GM11168 (cell line): ENCODE measurements around the gene GABRR2.
"Not testable (repeated sequence)": the region's sequence is repeated elsewhere in the genome, so short reads cannot be mapped to it uniquely, and the experiment has no call there.

ENCODE experiments used
- in situ Hi-C: fragments of 300-500 bp; cut with MboI; formaldehyde crosslinking; loops from one replicate; pipeline ENCODE4 v1.12.0; 2022; ENCODE audit warnings: low sequenced_read_pairs; ENCODE audit not compliant: unreplicated experiment

The GABRR2 gene

DNA sequence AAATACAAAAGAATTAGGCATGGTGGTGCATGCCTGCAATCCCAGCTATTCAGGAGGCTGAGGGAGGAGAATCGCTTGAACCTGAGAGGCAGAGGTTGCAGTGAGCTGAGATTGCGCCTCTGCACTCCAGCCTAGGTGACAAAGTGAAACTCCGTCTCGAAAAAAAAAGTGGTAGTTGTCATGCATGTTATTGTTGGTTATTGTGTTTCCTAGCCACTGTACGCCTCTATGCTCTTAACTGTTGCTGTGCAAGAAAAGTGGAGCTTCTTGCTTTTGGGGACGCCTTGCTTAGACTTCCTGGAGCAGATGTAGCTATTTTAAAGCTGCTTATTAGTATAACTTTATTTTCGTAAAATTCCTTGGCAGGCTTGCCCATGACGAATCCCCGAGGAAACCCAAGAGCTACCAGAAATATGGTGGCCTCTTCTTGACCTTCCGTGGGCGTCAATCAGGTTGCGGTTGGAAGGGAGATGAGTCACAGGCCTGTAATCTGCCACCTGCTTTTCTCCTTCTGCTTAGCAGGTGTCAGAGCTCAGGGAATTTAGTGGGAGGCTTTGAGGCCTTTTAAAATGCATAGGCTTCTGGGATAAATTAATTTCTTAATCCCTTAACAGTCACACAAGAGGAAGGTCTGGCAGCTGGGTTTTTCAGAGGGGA lies 17.3 kb downstream of the GABRR2 start:
- in situ Hi-C loops = no loop called here

DNA sequence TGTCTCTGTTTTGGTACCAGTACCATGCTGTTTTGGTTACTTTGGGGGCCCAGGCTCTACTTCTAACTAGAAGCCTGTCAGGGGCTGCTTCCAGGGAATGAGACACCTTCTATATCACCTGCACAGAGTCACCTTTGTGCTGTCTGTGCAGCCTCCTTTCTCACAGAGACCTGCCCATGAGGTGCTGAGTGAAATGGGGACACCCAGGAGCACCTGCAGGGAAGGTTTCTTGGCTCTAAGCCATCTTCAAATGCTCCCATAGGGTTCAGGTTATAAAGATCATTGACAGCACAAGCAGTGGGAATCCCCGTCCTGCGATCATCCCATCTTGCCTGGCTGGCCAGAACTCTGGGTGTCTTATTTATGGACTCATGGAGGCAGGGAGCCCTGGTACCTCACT lies 19.1 kb downstream of the GABRR2 start:
- in situ Hi-C loops = no loop called here

DNA sequence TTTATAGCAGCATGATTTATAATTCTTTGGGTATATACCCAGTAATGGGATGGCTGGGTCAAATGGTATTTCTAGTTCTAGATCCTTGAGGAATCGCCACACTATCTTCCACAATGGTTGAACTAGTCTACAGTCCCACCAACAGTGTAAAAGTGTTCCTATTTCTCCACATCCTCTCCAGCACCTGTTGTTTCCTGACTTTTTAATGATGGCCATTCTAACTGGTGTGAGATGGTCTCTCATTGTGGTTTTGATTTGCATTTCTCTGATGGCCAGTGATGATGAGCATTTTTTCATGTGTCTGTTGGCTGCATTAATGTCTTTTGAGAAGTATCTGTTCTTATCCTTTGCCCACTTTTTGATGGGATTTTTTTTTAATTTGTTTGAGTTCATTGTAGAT lies 20.0 kb downstream of the GABRR2 start:
- in situ Hi-C loops = not testable (repeated sequence)

DNA sequence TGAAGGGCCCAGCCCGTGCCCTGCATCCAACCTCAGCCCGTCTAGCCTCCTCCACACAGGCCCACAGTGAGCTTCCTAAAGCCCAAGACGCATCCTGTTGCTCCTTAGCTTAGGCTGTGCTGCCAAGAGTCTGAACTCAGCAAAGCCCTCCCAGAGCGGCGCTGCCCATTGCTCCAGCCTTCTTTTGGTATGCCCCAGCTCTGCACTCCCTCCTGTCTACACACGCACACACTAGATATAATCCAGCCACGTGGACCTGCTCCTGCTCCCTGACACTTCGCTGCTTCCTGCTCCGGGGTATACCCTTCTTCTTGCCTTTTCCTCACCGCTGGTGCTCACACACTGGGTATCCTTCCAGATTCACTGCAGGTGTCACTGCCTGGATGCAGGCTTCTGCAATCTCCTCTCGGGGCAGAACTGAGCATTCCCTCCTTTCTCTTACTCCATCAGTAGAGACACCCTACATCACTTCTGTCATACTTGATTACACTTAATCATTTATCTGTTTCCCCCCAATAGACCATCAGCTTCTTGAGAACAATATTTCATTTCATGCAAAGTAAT lies 23.8 kb downstream of the GABRR2 start:
- in situ Hi-C loops = no loop called here

DNA sequence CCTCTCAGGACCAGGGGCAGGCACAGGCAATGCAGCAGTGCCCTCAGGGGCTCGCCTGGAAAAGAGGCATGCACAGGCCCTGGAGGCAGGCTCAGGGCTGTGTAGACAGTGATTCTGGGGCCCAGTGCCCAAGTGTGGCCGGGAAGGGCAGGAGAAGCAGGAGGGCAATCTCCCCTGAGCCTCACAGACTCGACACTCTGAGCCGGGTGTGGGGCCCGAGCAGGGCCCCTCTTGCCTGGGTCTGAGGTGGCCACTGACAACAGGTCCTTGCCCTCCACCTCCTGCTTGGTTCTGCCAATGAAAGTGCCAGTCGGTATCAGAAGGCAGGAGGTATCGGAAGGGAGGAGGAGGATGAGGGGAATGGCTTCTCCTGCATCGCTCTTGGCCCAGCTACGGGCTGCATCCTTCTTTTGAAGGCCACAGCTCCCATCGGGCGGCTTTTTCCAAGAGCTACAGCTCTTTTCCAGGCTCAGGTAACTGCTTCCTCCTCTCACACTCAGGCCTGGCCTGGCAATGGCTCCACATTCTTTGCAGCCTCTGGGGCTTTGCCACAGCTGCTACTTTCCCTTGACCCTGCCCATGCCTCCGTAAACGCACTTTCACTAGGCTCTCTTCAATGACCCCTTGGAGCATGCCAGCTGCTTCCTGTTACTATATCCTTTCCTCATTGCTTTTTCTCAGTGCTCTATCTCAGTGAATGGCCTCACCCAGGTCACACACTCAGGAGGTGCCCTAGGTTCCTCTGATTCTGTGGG lies 24.5 kb downstream of the GABRR2 start:
- in situ Hi-C loops = no loop called here

DNA sequence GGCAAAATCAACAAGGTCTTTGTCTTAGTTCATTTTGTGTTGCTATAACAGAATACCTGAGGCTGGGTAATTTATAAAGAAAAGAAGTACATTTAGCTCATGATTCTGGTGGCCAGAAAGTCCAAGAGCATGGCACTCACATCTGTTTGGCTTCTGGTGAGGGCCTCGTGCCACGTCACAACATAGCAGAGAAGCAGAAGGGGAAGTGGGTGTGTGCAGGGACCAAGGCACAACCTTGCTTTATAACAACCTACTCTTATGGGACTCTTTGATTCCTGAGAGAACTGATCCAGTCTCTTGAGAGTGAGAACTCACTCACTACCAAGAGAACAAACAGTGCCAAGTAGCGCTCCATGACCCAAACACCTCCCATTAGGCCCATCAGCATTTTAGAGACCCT lies 25.4 kb downstream of the GABRR2 start:
- in situ Hi-C loops = no loop called here

DNA sequence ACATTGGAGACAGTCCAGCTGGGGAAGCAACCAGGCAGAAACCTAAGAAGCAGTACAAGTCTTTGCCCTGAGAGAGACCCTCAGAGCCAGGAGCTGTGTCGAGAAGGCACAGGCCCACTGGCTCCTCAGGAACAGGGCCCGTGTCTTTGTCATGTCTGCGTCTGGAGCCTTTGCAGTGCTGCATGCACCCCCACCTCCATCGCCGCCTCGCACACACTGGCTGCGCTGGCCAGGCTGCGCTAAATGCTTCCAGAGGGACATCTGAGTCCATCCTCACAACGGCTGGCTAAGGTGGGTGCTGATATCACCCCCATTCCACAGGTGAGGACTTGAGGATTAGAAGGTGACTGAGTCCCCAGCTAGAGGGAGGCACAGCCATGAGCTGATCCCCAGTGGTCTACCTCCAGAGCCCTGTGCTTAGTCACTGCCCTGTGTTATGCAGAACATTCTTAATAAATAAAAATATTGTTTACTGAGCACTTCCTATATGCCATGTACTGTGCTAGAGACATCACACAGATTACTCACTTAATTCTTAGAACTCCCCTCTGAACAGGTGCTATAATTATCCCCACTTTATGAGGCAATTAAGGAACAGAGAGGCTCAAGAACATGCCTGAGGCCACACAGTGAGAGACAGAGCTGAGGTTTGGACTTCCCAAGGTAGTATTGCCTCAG lies 27.6 kb downstream of the GABRR2 start:
- in situ Hi-C loops = no loop called here

DNA sequence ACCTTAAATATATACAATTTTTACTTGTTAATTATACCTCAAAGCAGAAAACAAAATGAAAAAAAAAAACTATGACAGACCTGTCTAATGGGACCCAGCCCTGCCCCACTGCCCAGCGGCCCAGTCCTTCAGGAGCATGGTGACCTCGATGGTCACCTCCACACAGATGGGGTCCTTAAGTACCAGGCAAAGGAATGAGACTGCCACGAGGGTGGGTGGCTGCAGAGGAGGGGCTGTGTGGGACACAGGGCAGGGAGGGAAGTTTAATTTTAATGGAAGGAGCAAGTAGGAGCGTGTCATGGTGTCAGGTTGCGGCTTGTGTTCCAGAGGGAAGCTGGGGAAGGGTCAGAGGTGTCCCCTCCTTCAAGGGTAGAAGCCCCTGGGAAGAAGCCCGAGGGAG lies 28.6 kb downstream of the GABRR2 start:
- in situ Hi-C loops = no loop called here

DNA sequence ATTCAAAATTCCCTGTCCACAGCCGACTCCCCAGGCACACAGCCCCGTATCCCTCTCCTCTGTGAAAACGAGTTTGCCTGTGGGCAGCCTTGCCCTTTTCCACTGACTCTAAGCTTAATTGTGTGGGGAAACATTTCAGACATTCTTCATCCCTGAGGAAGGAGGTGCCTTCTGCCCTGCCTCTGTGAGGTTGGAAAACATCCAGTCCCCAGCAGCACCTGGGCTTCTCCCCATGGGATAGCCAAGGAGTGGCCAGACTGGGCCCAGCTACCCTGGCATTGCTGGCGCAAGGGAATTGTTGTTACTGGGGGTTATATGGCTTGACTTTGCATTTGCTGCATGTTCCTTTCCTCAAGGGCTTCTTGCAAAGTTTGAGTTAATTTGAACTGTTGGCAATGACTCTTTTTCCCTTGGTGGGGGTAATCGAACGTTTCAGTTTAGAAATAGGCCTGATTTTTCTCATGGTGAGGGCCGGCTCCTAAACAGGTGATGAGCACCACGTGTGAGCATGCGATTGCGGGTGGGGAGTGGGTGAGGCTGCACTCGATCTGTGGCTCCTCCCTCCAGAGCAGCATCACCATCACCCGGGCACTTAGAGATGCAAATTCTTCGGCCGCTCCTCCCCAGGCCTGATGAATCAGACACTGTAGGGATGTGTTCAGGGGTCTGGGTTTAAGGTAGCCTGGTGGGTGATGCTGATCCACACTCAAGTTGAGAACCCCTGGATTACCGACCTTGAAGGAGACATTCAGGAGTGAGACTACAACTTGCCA lies 29.9 kb downstream of the GABRR2 start:
- in situ Hi-C loops = no loop called here

DNA sequence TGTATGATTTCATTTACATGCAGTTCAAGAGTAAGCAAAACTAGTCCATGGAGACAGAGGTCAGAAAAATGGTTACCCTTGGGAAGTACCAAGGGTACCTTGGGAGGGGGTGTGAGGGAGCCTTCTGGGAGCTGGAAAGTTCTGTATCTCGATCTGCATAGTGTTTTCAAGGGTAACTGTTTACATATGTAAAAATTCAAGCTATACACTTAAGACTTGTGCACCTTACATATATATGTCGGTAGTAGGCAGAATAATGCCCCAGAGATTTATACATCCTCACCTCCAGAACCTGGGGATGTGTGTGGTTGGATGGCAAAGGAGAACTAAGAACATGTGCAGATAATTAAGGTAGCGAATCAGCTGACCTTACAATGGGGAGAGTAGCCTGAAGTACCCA lies 31.0 kb downstream of the GABRR2 start:
- in situ Hi-C loops = no loop called here

DNA sequence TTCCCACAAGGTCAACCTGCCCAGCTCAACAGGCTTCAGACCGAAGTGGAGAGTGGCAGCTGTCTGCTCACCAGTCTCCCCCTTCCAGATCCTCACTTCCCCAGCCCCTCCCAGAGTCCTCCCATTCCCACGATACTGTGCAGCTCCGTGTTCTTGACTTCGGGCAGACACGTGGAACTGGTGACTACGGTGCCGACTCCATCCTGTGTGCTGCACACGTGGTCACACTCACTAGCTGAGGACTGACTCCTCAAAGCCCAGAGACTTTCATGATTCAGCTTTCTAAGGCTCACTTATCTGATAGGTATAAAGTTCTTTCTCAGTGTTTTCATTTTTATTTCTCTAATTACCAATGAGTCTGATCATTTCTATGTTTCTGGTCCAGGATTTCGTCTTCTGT lies 32.4 kb downstream of the GABRR2 start:
- in situ Hi-C loops = no loop called here

DNA sequence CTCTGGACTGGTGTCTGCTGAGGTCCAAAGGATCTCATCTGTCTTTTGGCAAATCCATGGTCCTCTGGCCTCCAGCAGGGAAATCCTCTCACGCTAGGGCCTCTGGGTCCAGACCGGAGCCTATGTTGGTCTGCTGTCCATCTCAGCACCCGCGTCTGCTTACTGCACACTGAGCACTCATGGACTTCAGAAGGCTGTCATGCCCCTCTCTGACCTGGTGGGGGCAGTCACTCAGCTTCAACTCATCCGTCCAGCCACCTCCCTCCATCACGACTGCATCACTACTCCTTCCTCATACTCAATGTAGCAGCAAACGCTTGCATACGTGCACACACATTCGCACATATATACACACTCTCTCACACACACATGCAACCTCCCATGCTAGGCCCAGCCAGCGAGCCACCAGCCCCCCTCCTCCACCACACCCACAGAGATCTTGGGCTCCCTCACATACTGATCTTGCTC lies 33.3 kb downstream of the GABRR2 start:
- in situ Hi-C loops = no loop called here

DNA sequence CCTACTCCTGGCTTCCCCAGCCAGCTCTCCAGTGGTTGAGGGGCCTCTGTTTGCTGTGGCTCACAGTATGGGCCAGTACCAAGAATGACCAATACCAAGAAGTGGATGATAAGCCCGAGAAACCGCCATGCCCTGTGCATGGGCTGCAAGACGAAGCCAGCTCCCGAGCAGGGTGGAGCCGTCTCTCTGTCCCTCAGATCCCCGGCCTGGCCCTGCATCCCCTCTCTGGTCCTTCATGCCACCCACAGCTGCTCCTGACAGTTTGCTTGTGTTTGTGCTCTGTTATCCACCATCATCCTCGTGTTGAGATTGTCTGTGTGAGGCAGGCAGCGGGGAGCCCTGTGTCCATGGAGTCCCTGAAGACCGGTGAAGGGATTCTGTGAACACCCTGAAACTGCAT lies 36.1 kb downstream of the GABRR2 start:
- in situ Hi-C loops = no loop called here

DNA sequence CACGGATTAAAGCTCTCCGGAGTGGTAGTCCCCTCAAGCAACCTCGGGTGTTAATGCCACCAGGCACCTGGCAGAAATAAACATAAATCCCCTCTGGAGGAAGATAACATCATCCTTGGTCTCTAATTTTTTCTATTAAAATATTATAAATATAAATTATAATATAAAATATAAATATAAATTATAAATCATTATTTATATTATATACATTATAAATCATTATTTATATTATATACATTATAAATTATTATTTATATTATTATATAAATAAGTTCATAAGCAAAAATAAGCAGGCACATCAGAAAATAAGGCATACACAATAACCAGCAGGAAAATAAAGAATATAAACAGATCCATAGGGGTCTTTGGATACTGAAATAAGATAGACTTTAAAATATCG lies 39.2 kb downstream of the GABRR2 start:
- in situ Hi-C loops = no loop called here

DNA sequence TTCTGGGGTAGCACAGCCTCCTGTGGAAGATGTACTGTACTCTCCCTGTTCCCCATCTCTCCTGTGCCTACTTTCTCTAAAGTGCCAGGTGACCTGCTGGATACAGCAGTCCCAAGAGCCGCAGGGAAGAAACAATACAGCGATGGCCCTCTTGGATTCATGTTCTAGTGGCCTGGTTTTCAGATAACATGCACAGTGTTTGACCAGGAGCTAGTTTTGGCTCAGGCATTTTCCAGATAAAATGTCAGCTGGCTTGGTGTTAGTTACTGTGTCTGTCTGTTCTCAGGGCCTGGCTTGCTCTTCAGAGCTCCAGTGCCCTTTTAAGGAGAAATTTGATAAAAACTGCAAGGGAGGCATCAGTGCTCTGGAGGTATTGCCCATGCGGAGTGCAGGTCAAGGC lies 41.3 kb downstream of the GABRR2 start:
- in situ Hi-C loops = no loop called here

DNA sequence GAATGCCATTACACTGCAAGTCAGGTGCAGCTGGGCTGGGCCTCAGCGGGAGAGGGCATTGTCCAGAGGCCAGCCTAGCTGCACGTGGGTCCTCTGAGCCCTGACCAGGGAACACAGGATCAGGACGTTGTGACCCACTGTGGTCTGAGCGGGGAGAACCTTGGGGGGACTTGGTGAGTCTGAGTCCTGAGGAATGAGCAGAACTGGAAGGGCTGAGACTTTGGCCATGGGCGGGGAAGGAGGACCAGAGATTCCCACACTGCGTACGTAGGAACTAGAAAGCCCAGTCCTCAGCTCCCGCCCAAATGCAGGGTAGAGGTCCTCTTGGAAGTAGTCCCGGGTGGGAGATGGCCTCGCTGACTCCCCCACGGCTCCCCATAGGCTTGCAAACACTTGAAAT lies 42.5 kb downstream of the GABRR2 start:
- in situ Hi-C loops = no loop called here

DNA sequence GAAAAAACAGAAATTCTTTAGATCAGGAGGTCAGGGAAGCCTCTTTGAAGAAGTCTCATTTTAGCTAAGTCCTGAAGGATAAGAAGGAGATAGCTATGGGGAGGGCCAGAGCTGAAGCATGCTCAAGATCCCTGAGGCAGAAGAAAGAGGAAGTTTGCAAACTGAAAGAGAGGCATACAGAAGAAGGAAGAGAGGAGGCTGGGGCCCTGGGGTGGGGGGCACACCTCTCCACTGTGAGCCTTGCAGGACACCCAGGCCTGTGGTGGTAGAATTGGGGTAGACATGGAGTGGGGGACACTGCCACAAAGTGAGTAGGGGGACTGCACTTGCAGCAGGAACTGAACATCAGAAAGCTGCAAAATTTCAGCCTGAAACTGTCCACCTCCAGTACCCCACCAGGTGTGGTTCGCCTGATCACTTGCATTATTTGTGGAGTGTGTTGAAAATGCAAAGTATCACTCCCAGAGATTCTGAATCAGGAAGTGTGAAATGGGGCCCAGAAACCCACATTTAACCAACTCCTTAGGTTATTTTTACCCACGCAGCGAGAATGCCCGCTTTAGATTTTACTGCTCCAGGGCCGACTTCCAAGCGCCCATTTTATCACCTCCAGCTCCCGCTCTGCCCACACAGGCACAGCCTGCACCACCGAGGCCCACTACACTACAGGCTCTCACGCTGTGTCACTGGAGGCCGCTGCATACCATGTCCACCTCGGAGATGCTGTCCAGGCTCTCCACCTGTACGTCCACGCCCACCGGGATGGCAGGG lies 44.0 kb downstream of the GABRR2 start:
- in situ Hi-C loops = no loop called here

DNA sequence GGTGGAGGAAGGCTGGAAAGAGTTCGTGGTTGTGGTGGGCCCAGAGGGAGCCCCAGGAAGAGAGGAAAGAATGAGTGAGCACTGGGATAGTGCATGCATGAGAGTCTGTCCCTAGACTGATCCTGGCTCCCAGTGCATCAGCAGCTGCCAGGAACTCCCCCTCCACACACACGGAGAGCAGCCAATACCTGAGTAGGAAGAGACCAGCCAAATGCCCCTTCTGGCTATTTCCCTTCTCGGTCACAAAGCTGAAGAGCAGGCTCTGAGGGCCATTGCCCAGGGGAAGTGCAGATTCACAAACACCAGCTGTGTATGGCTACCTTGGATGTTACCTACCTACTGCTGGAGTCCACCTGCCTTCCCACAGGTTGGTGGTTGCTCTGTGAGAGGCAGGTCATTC lies 45.1 kb downstream of the GABRR2 start:
- in situ Hi-C loops = loop anchor here (5.0 kb wide), 1 partner anchor 57 kb away; no protein-coding TSS in a partner anchor

DNA sequence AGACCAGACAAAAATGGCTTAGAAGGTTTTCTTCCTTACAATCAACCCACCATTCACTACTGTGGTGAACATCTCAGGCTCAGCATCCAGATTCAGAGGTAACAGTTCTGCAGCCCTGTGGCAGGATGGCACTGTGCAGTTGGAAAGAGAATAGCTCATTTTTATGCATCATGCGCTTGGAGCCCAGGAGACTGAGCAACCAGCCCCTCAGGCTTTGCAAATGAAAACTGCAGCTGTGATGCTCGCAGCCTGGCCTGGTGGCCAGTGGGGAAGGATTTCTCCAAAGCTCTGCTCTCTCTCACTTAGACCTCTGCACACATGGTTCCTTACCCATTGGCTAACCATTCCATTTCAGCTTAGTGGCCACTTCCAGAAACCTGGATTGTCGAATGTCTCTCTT lies 45.8 kb downstream of the GABRR2 start:
- in situ Hi-C loops = loop anchor here (5.0 kb wide), 1 partner anchor 58 kb away; no protein-coding TSS in a partner anchor
